Measurements from ENCODE around the gene CSRP1. TPM values are rescaled to one million over a fixed set of nuclear protein-coding genes. Genes with fewer than 3 reads are reported as not detected.

The CSRP1 gene
- total RNA-seq, 2 experiments from 2014 or later = 46.4 to 89.8 TPM

- H3K4me3 ChIP-seq (ENCODE audit: low read depth, low read length, poor library complexity, severe bottlenecking) = no peak overlapping the region
- no peaks in the 10 kb centered on the region for H3K9me3 ChIP-seq (ENCODE audit: low read length)
- no peak for DNase-seq (ENCODE audit: low spot score)
- intact Hi-C loops (cut with micrococcal nuclease; ENCODE audit: unreplicated experiment) = no loop called here
- TF ChIP-seq, protein P1, sequence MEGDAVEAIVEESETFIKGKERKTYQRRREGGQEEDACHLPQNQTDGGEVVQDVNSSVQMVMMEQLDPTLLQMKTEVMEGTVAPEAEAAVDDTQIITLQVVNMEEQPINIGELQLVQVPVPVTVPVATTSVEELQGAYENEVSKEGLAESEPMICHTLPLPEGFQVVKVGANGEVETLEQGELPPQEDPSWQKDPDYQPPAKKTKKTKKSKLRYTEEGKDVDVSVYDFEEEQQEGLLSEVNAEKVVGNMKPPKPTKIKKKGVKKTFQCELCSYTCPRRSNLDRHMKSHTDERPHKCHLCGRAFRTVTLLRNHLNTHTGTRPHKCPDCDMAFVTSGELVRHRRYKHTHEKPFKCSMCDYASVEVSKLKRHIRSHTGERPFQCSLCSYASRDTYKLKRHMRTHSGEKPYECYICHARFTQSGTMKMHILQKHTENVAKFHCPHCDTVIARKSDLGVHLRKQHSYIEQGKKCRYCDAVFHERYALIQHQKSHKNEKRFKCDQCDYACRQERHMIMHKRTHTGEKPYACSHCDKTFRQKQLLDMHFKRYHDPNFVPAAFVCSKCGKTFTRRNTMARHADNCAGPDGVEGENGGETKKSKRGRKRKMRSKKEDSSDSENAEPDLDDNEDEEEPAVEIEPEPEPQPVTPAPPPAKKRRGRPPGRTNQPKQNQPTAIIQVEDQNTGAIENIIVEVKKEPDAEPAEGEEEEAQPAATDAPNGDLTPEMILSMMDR (conservative IDR thresholded peaks at IDR 0.05; ENCODE audit: low read length) = no peak
- TF ChIP-seq EZH2phosphoT487 (IDR thresholded peaks at IDR 0.05; ENCODE audit: borderline replicate concordance, low read depth, low read length) = no peak
- BruUV-seq (replicated peaks) = no TSS peak
- peaks cover 13% of the 10 kb centered on the region for H3K4me1 ChIP-seq (ENCODE audit: insufficient read depth, low read length, poor library complexity, severe bottlenecking)
- no peaks in the 10 kb centered on the region for H3K9me2 ChIP-seq (ENCODE audit: insufficient read depth, low read length)
- POLR2A ChIA-PET = interaction anchor here (0.7 kb wide), 1 partner anchor 45 kb away, joined by 4 read pairs; no protein-coding TSS in a partner anchor
- no peak overlapping the region for H3K4me2 ChIP-seq (ENCODE audit: low read length)
- H2AFZ ChIP-seq (ENCODE audit: low read length) = no peak overlapping the region
- CTCF ChIA-PET (ENCODE audit: unreplicated experiment) = no interaction called here
- no peaks in the 10 kb centered on the region for H3K36me3 ChIP-seq (ENCODE audit: insufficient read depth, low read length)
- no peaks in the 10 kb centered on the region for H4K20me1 ChIP-seq (ENCODE audit: insufficient read depth, low read length)
- H3K27ac ChIP-seq (ENCODE audit: low read depth, low read length, poor library complexity, severe bottlenecking) = no peak overlapping the region
- no peaks in the 10 kb centered on the region for H3K79me2 ChIP-seq (ENCODE audit: insufficient read depth, low read depth, low read length)
These were observed 73.3 kb downstream of the CSRP1 start for GRCh38 chr1:201433609-201434008.

Other genes with a start within 250 kb of the CSRP1 start
- gene PKP1, start 223.6 kb downstream of the CSRP1 start, total RNA-seq (2014; rRNA removed; shearing (Covaris generic)) = not detected in 2 replicates
- not detected in 2 replicates for gene PKP1, start 223.6 kb downstream of the CSRP1 start, total RNA-seq (2022)
- not detected in 2 replicates for gene TNNT2, start 129.4 kb downstream of the CSRP1 start, total RNA-seq (2014; rRNA removed; shearing (Covaris generic))
- gene TNNT2, start 129.4 kb downstream of the CSRP1 start, total RNA-seq (2022) = not detected in 2 replicates
- gene LAD1, start 107.8 kb downstream of the CSRP1 start, total RNA-seq (2014; rRNA removed; shearing (Covaris generic)) = not detected in 2 replicates
- gene LAD1, start 107.8 kb downstream of the CSRP1 start, total RNA-seq (2022) = not detected in 2 replicates
- gene TNNI1, start 85.4 kb downstream of the CSRP1 start, total RNA-seq (2014; rRNA removed; shearing (Covaris generic)) = 0.95 and 4.9 TPM in 2 replicates
- 2.0 and 3.1 TPM in 2 replicates for gene TNNI1, start 85.4 kb downstream of the CSRP1 start, total RNA-seq (2022)
- gene PHLDA3, start 37.9 kb downstream of the CSRP1 start, total RNA-seq (2014; rRNA removed; shearing (Covaris generic)) = not detected in 2 replicates
- gene PHLDA3, start 37.9 kb downstream of the CSRP1 start, total RNA-seq (2022) = not detected in 2 replicates
- 2.5 and 4.2 TPM in 2 replicates for gene NAV1, start 32.0 kb upstream of the CSRP1 start, total RNA-seq (2014; rRNA removed; shearing (Covaris generic))
- gene NAV1, start 32.0 kb upstream of the CSRP1 start, total RNA-seq (2022) = 19.8 and 20.7 TPM in 2 replicates